Activated naive CD4-positive, alpha-beta T cell treated with anti-CD3 and anti-CD28 coated beads, Interleukin-2, amount 10 ng/mL, durations not matched to agents 7 days and 5 days (primary cell): ENCODE results near the gene SPATS2L.
A peak's percentile ranks its signal among the peaks of the same experiment; 100 is the strongest.

ENCODE experiments used
- CTCF ChIA-PET: fragments of 350-600 bp; sonication (Branson Sonifier 250); formaldehyde crosslinking; loops from one replicate; lab custom pipeline; 2021; ENCODE audit warnings: antibody characterized with exemption; lab: Charles Lee
- DNase-seq: peaks from one replicate; pipeline ENCODE4 v3.0.0-alpha.2; 2020
- H3K27ac Mint-ChIP-seq: one replicate; pipeline ENCODE4 v1.8.0; 2021; ENCODE audit warnings: mild to moderate bottlenecking, moderate library complexity, mixed read lengths
- H3K27me3 Mint-ChIP-seq: one replicate; pipeline ENCODE4 v1.8.0; 2021; ENCODE audit warnings: mild to moderate bottlenecking, mixed read lengths
- H3K36me3 Mint-ChIP-seq: one replicate; pipeline ENCODE4 v1.8.0; 2021; ENCODE audit warnings: mixed read lengths
- H3K4me1 Mint-ChIP-seq: one replicate; pipeline ENCODE4 v1.8.0; 2021; ENCODE audit warnings: mixed read lengths
- H3K4me3 Mint-ChIP-seq: one replicate; pipeline ENCODE4 v1.8.0; 2021; ENCODE audit warnings: mild to moderate bottlenecking, moderate library complexity, mixed read lengths
- H3K9me3 Mint-ChIP-seq: one replicate; pipeline ENCODE4 v1.8.0; 2021; ENCODE audit warnings: mixed read lengths

Gene SPATS2L

GRCh38 chr2:200302940-200303727 is 3.4 kb upstream of the SPATS2L start:
- H3K27ac Mint-ChIP-seq: no peak overlapping the region
- peaks cover 13% of the 10 kb centered on the region for H3K4me1 Mint-ChIP-seq
- peaks cover 2% of the 10 kb centered on the region for H3K36me3 Mint-ChIP-seq
- peaks cover 35% of the 10 kb centered on the region for H3K27me3 Mint-ChIP-seq
- no peaks in the 10 kb centered on the region for H3K9me3 Mint-ChIP-seq
- no peak for DNase-seq
- CTCF ChIA-PET: no interaction called here
- no peak overlapping the region for H3K4me3 Mint-ChIP-seq

GRCh38 chr2:200305797-200306195 is 697 bp upstream of the SPATS2L start:
- no peaks in the 10 kb centered on the region for H3K9me3 Mint-ChIP-seq
- peak overlapping the region; percentile 68 for H3K27ac Mint-ChIP-seq
- peaks cover 22% of the 10 kb centered on the region for H3K4me1 Mint-ChIP-seq
- peaks cover 27% of the 10 kb centered on the region for H3K27me3 Mint-ChIP-seq
- CTCF ChIA-PET: interaction anchor here (0.9 to 1.6 kb wide), 8 partner anchors 124 to 332 kb away, joined by 3 to 6 read pairs (median 3); no protein-coding TSS in a partner anchor
- DNase-seq: peak; percentile 23
- H3K36me3 Mint-ChIP-seq: peaks cover 2% of the 10 kb centered on the region
- peak overlapping the region; percentile 85 for H3K4me3 Mint-ChIP-seq

GRCh38 chr2:200306931-200307723 is 634 bp downstream of the SPATS2L start:
- CTCF ChIA-PET: interaction anchor here (0.8 to 1.6 kb wide), 3 partner anchors 65 to 177 kb away, joined by 3 to 6 read pairs (median 5); no protein-coding TSS in a partner anchor
- peak overlapping the region; percentile 79 for H3K4me3 Mint-ChIP-seq
- H3K36me3 Mint-ChIP-seq: peaks cover 2% of the 10 kb centered on the region
- peaks cover 22% of the 10 kb centered on the region for H3K4me1 Mint-ChIP-seq
- DNase-seq: peak; percentile 57
- peak overlapping the region; percentile 64 for H3K27ac Mint-ChIP-seq
- H3K9me3 Mint-ChIP-seq: no peaks in the 10 kb centered on the region
- peaks cover 27% of the 10 kb centered on the region for H3K27me3 Mint-ChIP-seq

GRCh38 chr2:200307724-200308545 is 1.4 kb downstream of the SPATS2L start:
- CTCF ChIA-PET: interaction anchor here (1.3 kb wide), 1 partner anchor 64 kb away, joined by 5 read pairs; no protein-coding TSS in a partner anchor
- Mint-ChIP-seq H3K4me1 (peaks cover 22% of the 10 kb centered on the region), H3K27ac (peak overlapping the region; percentile 64), H3K36me3 (peaks cover 2% of the 10 kb centered on the region), H3K4me3 (peak overlapping the region; percentile 79), H3K9me3 (no peaks in the 10 kb centered on the region), H3K27me3 (peaks cover 21% of the 10 kb centered on the region)
- no peak for DNase-seq

GRCh38 chr2:200308546-200309295 is 2.2 kb downstream of the SPATS2L start:
- no peak for DNase-seq
- Mint-ChIP-seq H3K9me3 (no peaks in the 10 kb centered on the region), H3K4me3 (no peak overlapping the region), H3K27me3 (peaks cover 16% of the 10 kb centered on the region), H3K27ac (no peak overlapping the region), H3K36me3 (peaks cover 2% of the 10 kb centered on the region), H3K4me1 (peaks cover 22% of the 10 kb centered on the region)
- CTCF ChIA-PET: interaction anchor here (1.3 kb wide), 1 partner anchor 63 kb away, joined by 5 read pairs; no protein-coding TSS in a partner anchor

GRCh38 chr2:200309296-200310049 is 3.0 kb downstream of the SPATS2L start:
- Mint-ChIP-seq H3K27ac (no peak overlapping the region), H3K9me3 (no peaks in the 10 kb centered on the region), H3K27me3 (peaks cover 16% of the 10 kb centered on the region), H3K36me3 (peaks cover 2% of the 10 kb centered on the region), H3K4me1 (peaks cover 22% of the 10 kb centered on the region), H3K4me3 (no peak overlapping the region)
- CTCF ChIA-PET: no interaction called here
- DNase-seq: no peak

- Mint-ChIP-seq H3K36me3 (peaks cover 2% of the 10 kb centered on the region), H3K9me3 (no peaks in the 10 kb centered on the region), H3K27me3 (peaks cover 9% of the 10 kb centered on the region), H3K27ac (no peak overlapping the region), H3K4me1 (peaks cover 24% of the 10 kb centered on the region), H3K4me3 (no peak overlapping the region)
- no peak for DNase-seq
- CTCF ChIA-PET: no interaction called here
Observed at GRCh38 chr2:200310545-200310971, 4.1 kb downstream of the SPATS2L start.

GRCh38 chr2:200311139-200311538 is 4.6 kb downstream of the SPATS2L start:
- H3K36me3 Mint-ChIP-seq: peaks cover 2% of the 10 kb centered on the region
- no peak overlapping the region for H3K27ac Mint-ChIP-seq
- peaks cover 4% of the 10 kb centered on the region for H3K27me3 Mint-ChIP-seq
- no peaks in the 10 kb centered on the region for H3K9me3 Mint-ChIP-seq
- CTCF ChIA-PET: no interaction called here
- H3K4me3 Mint-ChIP-seq: no peak overlapping the region
- peaks cover 23% of the 10 kb centered on the region for H3K4me1 Mint-ChIP-seq
- no peak for DNase-seq

GRCh38 chr2:200314976-200315567 is 8.6 kb downstream of the SPATS2L start:
- peaks cover 6% of the 10 kb centered on the region for H3K4me1 Mint-ChIP-seq
- no peaks in the 10 kb centered on the region for H3K9me3 Mint-ChIP-seq
- CTCF ChIA-PET: interaction anchor here (0.7 kb wide), 1 partner anchor 64 kb away, joined by 3 read pairs; no protein-coding TSS in a partner anchor
- no peaks in the 10 kb centered on the region for H3K27me3 Mint-ChIP-seq
- DNase-seq: no peak
- H3K36me3 Mint-ChIP-seq: no peaks in the 10 kb centered on the region
- no peak overlapping the region for H3K27ac Mint-ChIP-seq
- no peak overlapping the region for H3K4me3 Mint-ChIP-seq

GRCh38 chr2:200317975-200318374 is 11.5 kb downstream of the SPATS2L start:
- Mint-ChIP-seq H3K27ac (no peak overlapping the region), H3K27me3 (no peaks in the 10 kb centered on the region), H3K4me3 (no peak overlapping the region), H3K9me3 (no peaks in the 10 kb centered on the region), H3K4me1 (peaks cover 9% of the 10 kb centered on the region), H3K36me3 (no peaks in the 10 kb centered on the region)
- CTCF ChIA-PET: no interaction called here
- DNase-seq: no peak

GRCh38 chr2:200318940-200319435 is 12.5 kb downstream of the SPATS2L start:
- CTCF ChIA-PET: no interaction called here
- Mint-ChIP-seq H3K9me3 (no peaks in the 10 kb centered on the region), H3K4me3 (no peak overlapping the region), H3K27me3 (no peaks in the 10 kb centered on the region), H3K4me1 (peaks cover 9% of the 10 kb centered on the region), H3K36me3 (no peaks in the 10 kb centered on the region), H3K27ac (no peak overlapping the region)
- no peak for DNase-seq
